Endodermal cell (in vitro differentiated cells): ENCODE measurements around the gene KISS1R. TPM values are rescaled to one million over a fixed set of nuclear protein-coding genes. Genes with fewer than 3 reads are reported as not detected.
A peak's percentile ranks its signal among the peaks of the same experiment; 100 is the strongest.

Source experiments
- DNase-seq: peaks from one replicate; pipeline ENCODE4 v3.0.0-alpha.2; 2017
- H3K27ac ChIP-seq: 2 replicates; pipeline ENCODE4 v1.5.1; 2013; ENCODE audit warnings: mild to moderate bottlenecking, low read depth, low read length, moderate library complexity
- H3K27me3 ChIP-seq: 2 replicates; pipeline ENCODE4 v1.6.1; 2013; ENCODE audit warnings: mild to moderate bottlenecking, low read length, moderate library complexity; ENCODE audit not compliant: insufficient read depth, control insufficient read depth, poor library complexity, severe bottlenecking
- H3K36me3 ChIP-seq: 2 replicates; pipeline ENCODE4 v1.7.0; 2013; ENCODE audit warnings: mild to moderate bottlenecking, low read length, moderate library complexity; ENCODE audit not compliant: control insufficient read depth, insufficient read depth
- H3K4me1 ChIP-seq: one replicate; pipeline ENCODE4 v1.7.0; 2013; ENCODE audit warnings: low read length; ENCODE audit not compliant: control insufficient read depth, insufficient read depth
- H3K4me3 ChIP-seq: 2 replicates; pipeline ENCODE4 v1.5.1; 2013; ENCODE audit warnings: mild to moderate bottlenecking, low read length, moderate library complexity
- H3K9ac ChIP-seq: 2 replicates; pipeline ENCODE4 v1.6.1; 2013; ENCODE audit warnings: mild to moderate bottlenecking, low read length, moderate library complexity; ENCODE audit not compliant: poor library complexity, severe bottlenecking; ENCODE audit errors: extremely low read depth
- H3K9me3 ChIP-seq: 2 replicates; pipeline ENCODE4 v1.6.1; 2013; ENCODE audit warnings: mild to moderate bottlenecking, low read length, moderate library complexity; ENCODE audit not compliant: control insufficient read depth
- H3K27ac Mint-ChIP-seq: 2 replicates; pipeline ENCODE4 v1.8.0; 2020; ENCODE audit warnings: mixed read lengths
- H3K27me3 Mint-ChIP-seq: 2 replicates; pipeline ENCODE4 v1.8.0; 2021; ENCODE audit warnings: mild to moderate bottlenecking, mixed read lengths; ENCODE audit not compliant: insufficient read depth
- H3K36me3 Mint-ChIP-seq: 2 replicates; pipeline ENCODE4 v1.8.0; 2020; ENCODE audit warnings: low read depth, mixed read lengths
- H3K4me1 Mint-ChIP-seq: 2 replicates; pipeline ENCODE4 v1.8.0; 2020; ENCODE audit warnings: mixed read lengths
- H3K4me3 Mint-ChIP-seq: 2 replicates; pipeline ENCODE4 v1.8.0; 2020; ENCODE audit warnings: mild to moderate bottlenecking, moderate library complexity, mixed read lengths
- H3K9me3 Mint-ChIP-seq: 2 replicates; pipeline ENCODE4 v1.8.0; 2020; ENCODE audit warnings: mild to moderate bottlenecking, mixed read lengths
- WGBS, 2 experiments: methylation state at CpG; one replicate each; pipeline versions ENCODE4 v1.1.5 to v1.1.7; 2013; ENCODE audit warnings: missing lambda C conversion rate in 2 of 2, mixed read lengths in 1 of 2; ENCODE audit not compliant: insufficient coverage in 1 of 2, insufficient read length in 1 of 2; 5-methylcytosine and 5-hydroxymethylcytosine counted together
- total RNA-seq, 2 donors: library from RNA; stranded (reverse); fragmentation: NEBNext Ultra II Directional in 1 of 2; extraction: Animal tissue kit (Norgen Biotek cat#: 25700) in 1 of 2; gene quantifications; 2 replicates in 1 of 2; 3 replicates in 1 of 2; pipeline ENCODE4 v1.2.1, GENCODE V29; 2021
- TF ChIP-seq, protein P1 (sequence below): fragments of 200-600 bp; sonication (generic); conservative IDR thresholded peaks from 2 replicates; pipeline ENCODE4 v1.5.0; 2021; ENCODE audit warnings: antibody characterized with exemption, mild to moderate bottlenecking

KISS1R gene
- total RNA-seq, 2 donors from 2014 or later: 0.73 TPM; not detected in 1

DNA sequence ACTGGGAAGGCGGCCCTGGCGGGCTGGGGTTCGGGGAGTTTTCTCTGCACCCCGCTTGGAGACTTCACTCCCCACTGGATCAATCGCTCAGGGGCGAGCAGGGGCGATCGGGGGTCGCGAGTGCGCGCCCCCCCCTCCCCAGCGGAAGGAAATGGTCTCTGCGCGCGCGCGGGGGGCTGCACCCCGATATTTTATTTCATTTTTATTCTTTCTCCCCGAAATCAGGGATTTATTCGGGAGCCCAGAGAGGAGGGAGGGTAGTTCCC is 9.1 kb downstream of the KISS1R start:
- no peaks in the 10 kb centered on the region for H3K4me1 Mint-ChIP-seq
- no peaks in the 10 kb centered on the region for H3K9me3 Mint-ChIP-seq
- H3K4me3 ChIP-seq: peak overlapping the region; percentile 84
- no peak overlapping the region for H3K27ac Mint-ChIP-seq
- H3K27me3 ChIP-seq: peaks cover 3% of the 10 kb centered on the region
- H3K27me3 Mint-ChIP-seq: peaks cover 8% of the 10 kb centered on the region
- no peaks in the 10 kb centered on the region for H3K4me1 ChIP-seq
- H3K9ac ChIP-seq: peak overlapping the region; percentile 93
- 2% methylated on average over 21 of the region's 21 CpGs; no CpG with 5 or more reads in 1 of the 2 experiments for WGBS, 2 experiments
- no peak overlapping the region for H3K27ac ChIP-seq
- DNase-seq: no peak
- peaks cover 21% of the 10 kb centered on the region for H3K36me3 Mint-ChIP-seq
- H3K4me3 Mint-ChIP-seq: peak overlapping the region; percentile 71
- peaks cover 6% of the 10 kb centered on the region for H3K36me3 ChIP-seq
- TF ChIP-seq, protein P1, sequence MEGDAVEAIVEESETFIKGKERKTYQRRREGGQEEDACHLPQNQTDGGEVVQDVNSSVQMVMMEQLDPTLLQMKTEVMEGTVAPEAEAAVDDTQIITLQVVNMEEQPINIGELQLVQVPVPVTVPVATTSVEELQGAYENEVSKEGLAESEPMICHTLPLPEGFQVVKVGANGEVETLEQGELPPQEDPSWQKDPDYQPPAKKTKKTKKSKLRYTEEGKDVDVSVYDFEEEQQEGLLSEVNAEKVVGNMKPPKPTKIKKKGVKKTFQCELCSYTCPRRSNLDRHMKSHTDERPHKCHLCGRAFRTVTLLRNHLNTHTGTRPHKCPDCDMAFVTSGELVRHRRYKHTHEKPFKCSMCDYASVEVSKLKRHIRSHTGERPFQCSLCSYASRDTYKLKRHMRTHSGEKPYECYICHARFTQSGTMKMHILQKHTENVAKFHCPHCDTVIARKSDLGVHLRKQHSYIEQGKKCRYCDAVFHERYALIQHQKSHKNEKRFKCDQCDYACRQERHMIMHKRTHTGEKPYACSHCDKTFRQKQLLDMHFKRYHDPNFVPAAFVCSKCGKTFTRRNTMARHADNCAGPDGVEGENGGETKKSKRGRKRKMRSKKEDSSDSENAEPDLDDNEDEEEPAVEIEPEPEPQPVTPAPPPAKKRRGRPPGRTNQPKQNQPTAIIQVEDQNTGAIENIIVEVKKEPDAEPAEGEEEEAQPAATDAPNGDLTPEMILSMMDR: no peak
- H3K9me3 ChIP-seq: no peaks in the 10 kb centered on the region

DNA sequence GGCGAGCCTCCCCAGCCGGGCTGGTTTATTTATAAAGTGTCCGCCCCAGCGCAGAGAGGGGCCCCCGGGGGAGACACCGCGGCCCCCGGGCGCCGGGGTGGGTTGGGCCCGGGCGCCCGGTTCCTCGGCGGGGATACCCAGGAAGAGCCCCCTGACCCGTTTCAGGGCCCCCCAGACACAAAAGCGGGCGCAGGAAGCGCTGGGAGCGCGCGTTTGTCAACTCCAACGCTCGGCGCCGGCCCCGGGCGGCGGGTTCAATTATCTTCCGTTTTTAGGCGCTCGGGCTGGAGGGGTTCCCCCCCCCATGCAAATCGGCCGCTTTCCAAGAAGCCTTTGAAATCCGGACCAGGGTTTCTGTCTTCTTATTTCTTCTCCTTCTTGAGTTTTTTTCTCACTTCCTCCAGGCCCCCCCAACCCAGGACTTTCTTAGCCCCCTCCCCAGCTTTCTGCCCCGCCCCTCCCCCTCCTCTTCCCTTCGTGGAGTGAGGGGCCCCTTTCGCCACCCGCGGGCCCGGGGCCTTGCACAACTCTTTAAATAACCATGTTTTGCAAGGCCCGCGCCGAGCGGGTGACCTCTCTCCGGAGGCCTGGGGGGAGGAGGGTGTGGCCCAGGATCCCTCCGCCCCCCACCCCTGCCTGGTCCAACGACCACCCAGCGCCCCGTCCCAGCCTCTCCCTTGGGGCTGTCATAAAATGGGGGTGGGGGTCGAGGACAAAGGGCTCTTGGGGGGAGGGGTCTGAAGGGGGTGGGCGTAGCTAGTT is 9.6 kb downstream of the KISS1R start:
- TF ChIP-seq, protein P1: no peak
- Histone ChIP-seq H3K4me1 (no peaks in the 10 kb centered on the region), H3K27ac (peak overlapping the region; percentile 11), H3K4me3 (peak overlapping the region; percentile 84), H3K36me3 (peaks cover 6% of the 10 kb centered on the region), H3K9me3 (no peaks in the 10 kb centered on the region), H3K9ac (peak overlapping the region; percentile 93), H3K27me3 (no peaks in the 10 kb centered on the region)
- peaks cover 4% of the 10 kb centered on the region for H3K27me3 Mint-ChIP-seq
- H3K4me1 Mint-ChIP-seq: no peaks in the 10 kb centered on the region
- peak; percentile 80 for DNase-seq
- H3K27ac Mint-ChIP-seq: peak overlapping the region; percentile 89
- peaks cover 24% of the 10 kb centered on the region for H3K36me3 Mint-ChIP-seq
- WGBS, 2 experiments: 0% methylated on average over 20 to 45 of the region's 52 CpGs
- peak overlapping the region; percentile 71 for H3K4me3 Mint-ChIP-seq
- no peaks in the 10 kb centered on the region for H3K9me3 Mint-ChIP-seq

DNA sequence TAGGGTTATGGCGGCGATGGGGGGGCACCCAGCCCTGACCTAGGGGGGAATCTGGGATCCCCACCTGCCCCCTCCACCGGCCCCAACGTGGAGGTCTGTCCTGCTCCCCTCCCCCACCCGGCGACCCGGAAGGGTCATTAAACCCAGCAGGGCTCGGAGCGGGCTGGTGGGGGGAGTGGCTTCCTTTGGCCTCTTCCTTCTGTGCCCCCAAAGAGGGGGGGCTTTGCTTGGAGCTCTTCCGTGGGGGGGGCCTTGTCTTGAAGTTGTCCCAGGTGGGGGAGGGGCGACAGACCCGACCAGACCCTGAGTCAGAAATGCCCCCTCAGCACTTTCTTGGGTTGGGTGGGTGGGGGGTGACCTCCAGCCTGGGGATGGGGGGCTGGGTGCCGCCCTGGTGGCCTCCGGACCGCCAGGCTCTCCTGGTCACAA is 10.2 kb downstream of the KISS1R start:
- no peaks in the 10 kb centered on the region for H3K4me1 ChIP-seq
- WGBS, 2 experiments: 8 to 16% methylated on average over 4 to 7 of the region's 15 CpGs
- H3K27ac Mint-ChIP-seq: peak overlapping the region; percentile 64
- no peaks in the 10 kb centered on the region for H3K9me3 Mint-ChIP-seq
- no peaks in the 10 kb centered on the region for H3K4me1 Mint-ChIP-seq
- peak overlapping the region; percentile 93 for H3K9ac ChIP-seq
- peaks cover 25% of the 10 kb centered on the region for H3K36me3 Mint-ChIP-seq
- peak overlapping the region; percentile 71 for H3K4me3 Mint-ChIP-seq
- peak; percentile 78 for DNase-seq
- peak overlapping the region; percentile 84 for H3K4me3 ChIP-seq
- H3K27ac ChIP-seq: peak overlapping the region; percentile 11
- H3K9me3 ChIP-seq: no peaks in the 10 kb centered on the region
- H3K36me3 ChIP-seq: peaks cover 9% of the 10 kb centered on the region
- H3K27me3 Mint-ChIP-seq: no peaks in the 10 kb centered on the region
- H3K27me3 ChIP-seq: no peaks in the 10 kb centered on the region
- TF ChIP-seq, protein P1: no peak
